ENCODE measurements around the gene MCM3. TPM values are rescaled to one million over a fixed set of nuclear protein-coding genes. Genes with fewer than 3 reads are reported as not detected.

MCM3 gene
- total RNA-seq (40.9 TPM), polyA plus RNA-seq (ENCODE audit: insufficient read depth, low read depth, low replicate concordance) (19.7 TPM)
- long read RNA-seq, donor 1, transcript MCM3-201 (17 exons, 3,083 nt), result major isoform, 12 of 19 reads
- long read RNA-seq, donor 1, partial matches to known transcripts, result 7 of 19 reads
- long read RNA-seq, donor 1, other reads (novel, unspliced or antisense), result 0 of 19 reads
- long read RNA-seq, donor 2, transcript MCM3-201 (17 exons, 3,083 nt), result major isoform, 18 of 18 reads
- long read RNA-seq, donor 2, partial matches to known transcripts, result 0 of 18 reads
- long read RNA-seq, donor 2, other reads (novel, unspliced or antisense), result 0 of 18 reads
- long read RNA-seq, donor 3, transcript MCM3-201 (17 exons, 3,083 nt), result major isoform, 11 of 21 reads
- long read RNA-seq, donor 3, partial matches to known transcripts, result 10 of 21 reads
- long read RNA-seq, donor 3, other reads (novel, unspliced or antisense), result 0 of 21 reads
- long read RNA-seq, donor 4, transcript MCM3-201 (17 exons, 3,083 nt), result major isoform, 16 of 23 reads
- long read RNA-seq, donor 4, partial matches to known transcripts, result 6 of 23 reads
- long read RNA-seq, donor 4, other reads (novel, unspliced or antisense), result 0 of 23 reads
- long read RNA-seq, donor 5, partial matches to known transcripts, result 0 of 1 reads
- long read RNA-seq, donor 5, other reads (novel, unspliced or antisense), result 0 of 1 reads
- long read RNA-seq, donor 6, transcript MCM3-201 (17 exons, 3,083 nt), result major isoform, 6 of 6 reads
- long read RNA-seq, donor 6, partial matches to known transcripts, result 0 of 6 reads
- long read RNA-seq, donor 6, other reads (novel, unspliced or antisense), result 0 of 6 reads
- long read RNA-seq, donor 7, transcript MCM3-201 (17 exons, 3,083 nt), result major isoform, 56 of 72 reads
- long read RNA-seq, donor 7, partial matches to known transcripts, result 7 of 72 reads
- long read RNA-seq, donor 7, other reads (novel, unspliced or antisense), result 8 of 72 reads
- long read RNA-seq, donor 8, transcript MCM3-201 (17 exons, 3,083 nt), result major isoform, 9 of 36 reads
- long read RNA-seq, donor 8, partial matches to known transcripts, result 27 of 36 reads
- long read RNA-seq, donor 8, other reads (novel, unspliced or antisense), result 0 of 36 reads
- long read RNA-seq, donor 9, transcript MCM3-201 (17 exons, 3,083 nt), result major isoform, 11 of 11 reads
- long read RNA-seq, donor 9, partial matches to known transcripts, result 0 of 11 reads
- long read RNA-seq, donor 9, other reads (novel, unspliced or antisense), result 0 of 11 reads
- long read RNA-seq, donor 10, transcript MCM3-201 (17 exons, 3,083 nt), result major isoform, 11 of 11 reads
- long read RNA-seq, donor 10, partial matches to known transcripts, result 0 of 11 reads
- long read RNA-seq, donor 10, other reads (novel, unspliced or antisense), result 0 of 11 reads

- Histone ChIP-seq H3K4me3 (ENCODE audit: low read length in 3 of 3) (peak within 1 kb of the TSS; percentile 85 to 89 (median 86)), H3K9ac (ENCODE audit: low read length in 3 of 3) (peak within 1 kb of the TSS; percentile 59 to 82 (median 66)), H3K36me3 (ENCODE audit: control insufficient read depth in 2 of 3, insufficient read depth in 3 of 3, low read length in 3 of 3) (peaks cover 5 to 17% (median 8%) of the 10 kb centered on the region in 3 donors), H3K27me3 (ENCODE audit: control insufficient read depth, insufficient read depth, low read length) (no peaks in the 10 kb centered on the region), H3K27ac (ENCODE audit: low read depth in 2 of 2, low read length in 2 of 2) (peak within 1 kb of the TSS in 1 of 2 donors; percentile 41), H3K9me3 (ENCODE audit: control insufficient read depth in 2 of 3, insufficient read depth in 1 of 3, low read length in 3 of 3) (no peaks in the 10 kb centered on the region), H3K4me1 (ENCODE audit: control insufficient read depth in 2 of 3, insufficient read depth in 2 of 3, low read depth in 1 of 3, low read length in 3 of 3) (peaks cover 4 to 9% (median 6%) of the 10 kb centered on the region in 3 donors)
- no peak for TF ChIP-seq CTCF (IDR thresholded peaks at IDR 0.05; ENCODE audit: borderline replicate concordance, extremely low read depth, insufficient read depth)
- FAIRE-seq, result peak; percentile 99
- DNase-seq, result peak; percentile 98 to 100 (median 99)
- intact Hi-C loops (cut with DNase I), result no loop called here
These were observed at the start of gene MCM3 for GRCh38 chr6:52284460-52285176. Gene MCM3 (minus strand): TSS chr6:52284742. CDS start chr6:52284674, 68 bp downstream.

GRCh38 chr6:52333840-52334200 lies 49.3 kb upstream of the MCM3 start:
- FAIRE-seq (no peak), DNase-seq (no peak)
- Histone ChIP-seq H3K9me3 (ENCODE audit: control insufficient read depth in 2 of 3, insufficient read depth in 1 of 3, low read length in 3 of 3) (no peaks in the 10 kb centered on the region), H3K4me3 (ENCODE audit: low read length in 3 of 3) (no peak overlapping the region), H3K4me1 (ENCODE audit: control insufficient read depth in 2 of 3, insufficient read depth in 2 of 3, low read depth in 1 of 3, low read length in 3 of 3) (no peaks in the 10 kb centered on the region), H3K36me3 (ENCODE audit: control insufficient read depth in 2 of 3, insufficient read depth in 3 of 3, low read length in 3 of 3) (no peaks in the 10 kb centered on the region), H3K27me3 (ENCODE audit: control insufficient read depth, insufficient read depth, low read length) (no peaks in the 10 kb centered on the region), H3K27ac (ENCODE audit: low read depth in 2 of 2, low read length in 2 of 2) (no peak overlapping the region), H3K9ac (ENCODE audit: low read length in 3 of 3) (no peak overlapping the region)
- intact Hi-C loops (cut with DNase I), result no loop called here
- no peak for TF ChIP-seq CTCF (IDR thresholded peaks at IDR 0.05; ENCODE audit: borderline replicate concordance, extremely low read depth, insufficient read depth)

GRCh38 chr6:52331793-52332457 lies 47.4 kb upstream of the MCM3 start:
- H3K36me3 ChIP-seq (ENCODE audit: control insufficient read depth in 2 of 3, insufficient read depth in 3 of 3, low read length in 3 of 3), result no peaks in the 10 kb centered on the region
- no peaks in the 10 kb centered on the region for H3K27me3 ChIP-seq (ENCODE audit: control insufficient read depth, insufficient read depth, low read length)
- H3K4me1 ChIP-seq (ENCODE audit: control insufficient read depth in 2 of 3, insufficient read depth in 2 of 3, low read depth in 1 of 3, low read length in 3 of 3), result peaks cover 0 to 2% (median 0%) of the 10 kb centered on the region in 3 donors
- no peaks in the 10 kb centered on the region for H3K9me3 ChIP-seq (ENCODE audit: control insufficient read depth in 2 of 3, insufficient read depth in 1 of 3, low read length in 3 of 3)
- no peak overlapping the region for H3K4me3 ChIP-seq (ENCODE audit: low read length in 3 of 3)
- DNase-seq (peak in 3 of 5 donors; percentile 11 to 63 (median 55)), FAIRE-seq (no peak)
- no peak overlapping the region for H3K9ac ChIP-seq (ENCODE audit: low read length in 3 of 3)
- H3K27ac ChIP-seq (ENCODE audit: low read depth in 2 of 2, low read length in 2 of 2), result no peak overlapping the region
- intact Hi-C loops (cut with DNase I), result no loop called here
- no peak for TF ChIP-seq CTCF (IDR thresholded peaks at IDR 0.05; ENCODE audit: borderline replicate concordance, extremely low read depth, insufficient read depth)
